ENCODE data around the gene RNF25.

GRCh38 chr2:218663901-218664300 is 7.9 kb downstream of the RNF25 start:
- TF ChIP-seq CTCF (IDR thresholded peaks at IDR 0.05) (no peak), POLR2A (IDR thresholded peaks at IDR 0.05) (no peak)

All from uterus (tissue), 2 donors.